VCaP (cell line): ENCODE measurements around the gene FOXN4.

ENCODE experiments used
- H3K27ac ChIP-seq: fragments of 450-650 bp; 2 replicates; pipeline ENCODE4 v1.5.1; 2017
- CTCF ChIP-seq: fragments of 450-650 bp; conservative IDR thresholded peaks from 2 replicates; pipeline ENCODE4 v1.5.1; 2017; ENCODE audit warnings: mild to moderate bottlenecking, moderate library complexity

The FOXN4 gene

GRCh38 chr12:109273354-109273753 is 35.7 kb downstream of the FOXN4 start:
- no peak for TF ChIP-seq CTCF
- H3K27ac ChIP-seq = no peak overlapping the region

- TF ChIP-seq CTCF = no peak
- H3K27ac ChIP-seq = no peak overlapping the region
Observed at GRCh38 chr12:109271418-109271817, 37.7 kb downstream of the FOXN4 start.

GRCh38 chr12:109270494-109270893 is 38.6 kb downstream of the FOXN4 start:
- H3K27ac ChIP-seq = no peak overlapping the region
- no peak for TF ChIP-seq CTCF

- peak overlapping the region; percentile 10; the same call in 1 of the 2 replicates for H3K27ac ChIP-seq
- no peak for TF ChIP-seq CTCF
Observed at GRCh38 chr12:109269428-109269827, 39.7 kb downstream of the FOXN4 start.

- H3K27ac ChIP-seq = peak overlapping the region; percentile 10; the same call in 1 of the 2 replicates
- TF ChIP-seq CTCF = no peak
Observed at GRCh38 chr12:109268896-109269295, 40.2 kb downstream of the FOXN4 start.

GRCh38 chr12:109267361-109267760 is 41.7 kb downstream of the FOXN4 start:
- TF ChIP-seq CTCF = no peak
- H3K27ac ChIP-seq = no peak overlapping the region

GRCh38 chr12:109266106-109266879 is 42.8 kb downstream of the FOXN4 start:
- TF ChIP-seq CTCF = no peak
- H3K27ac ChIP-seq = no peak overlapping the region; the same call in 1 of the 2 replicates
